Endothelial cell of umbilical vein (primary cell): Measurements from ENCODE around the gene FAM81A.

ENCODE experiments used
- POLR2A ChIP-seq: IDR thresholded peaks from 2 replicates; pipeline ENCODE4 v1.6.1; 2012; ENCODE audit warnings: low read depth, mild to moderate bottlenecking, control low read depth, low read length
- POLR2AphosphoS5 ChIP-seq: IDR thresholded peaks from 2 replicates; pipeline ENCODE4 v1.6.1; 2012; ENCODE audit warnings: low read depth, mild to moderate bottlenecking, control low read depth, low read length, moderate library complexity; ENCODE audit not compliant: insufficient read depth

DNA sequence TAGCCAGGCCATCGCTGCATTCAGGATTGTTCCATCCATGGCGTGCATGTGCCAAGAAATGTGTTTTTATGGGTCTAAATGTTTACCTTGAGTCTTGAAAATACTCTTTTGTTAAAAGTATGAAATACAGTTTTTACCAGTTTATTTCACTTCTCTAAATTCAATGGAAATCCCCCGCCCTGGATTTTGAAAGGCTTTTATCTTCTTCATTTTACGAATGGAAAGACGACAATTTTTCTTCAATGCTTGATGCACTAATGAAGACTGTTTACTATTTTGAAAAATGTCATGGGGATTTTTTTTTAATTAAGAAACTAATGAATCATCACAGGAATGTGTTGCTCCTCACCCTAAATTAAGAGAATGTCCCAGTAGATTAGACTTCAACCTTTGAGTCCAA lies 83.5 kb downstream of the FAM81A start:
- no peak for TF ChIP-seq POLR2AphosphoS5
- no peak for TF ChIP-seq POLR2A
